Muscle layer of duodenum (tissue), 2 donors: ENCODE results near the gene USF3.

Source experiments
- H3K27ac ChIP-seq: one replicate; pipeline ENCODE4 v1.7.0; 2013; ENCODE audit warnings: mild to moderate bottlenecking, low read length
- H3K27me3 ChIP-seq: one replicate; pipeline ENCODE4 v1.7.0; 2013; ENCODE audit warnings: low read depth, mild to moderate bottlenecking, control low read depth, low read length
- H3K36me3 ChIP-seq, 2 donors: one replicate each; pipeline ENCODE4 v1.7.0; 2013; ENCODE audit warnings: low read length in 2 of 2, control low read depth in 1 of 2, mild to moderate bottlenecking in 1 of 2; ENCODE audit not compliant: insufficient read depth in 2 of 2, control insufficient read depth in 1 of 2
- H3K4me1 ChIP-seq, 2 donors: one replicate each; pipeline ENCODE4 v1.7.0; 2013; ENCODE audit warnings: low read length in 2 of 2, mild to moderate bottlenecking in 2 of 2, control low read depth in 1 of 2, moderate library complexity in 1 of 2; ENCODE audit not compliant: insufficient read depth in 2 of 2, control insufficient read depth in 1 of 2
- H3K4me3 ChIP-seq, 2 donors: one replicate each; pipeline ENCODE4 v1.7.0; 2013; ENCODE audit warnings: low read length in 2 of 2, low read depth in 1 of 2, mild to moderate bottlenecking in 1 of 2
- H3K9me3 ChIP-seq, 2 donors: one replicate each; pipeline ENCODE4 v1.7.0; 2013; ENCODE audit warnings: low read length in 2 of 2, control low read depth in 1 of 2, mild to moderate bottlenecking in 1 of 2; ENCODE audit not compliant: control insufficient read depth in 1 of 2
- donor health status: healthy.

USF3 gene

DNA sequence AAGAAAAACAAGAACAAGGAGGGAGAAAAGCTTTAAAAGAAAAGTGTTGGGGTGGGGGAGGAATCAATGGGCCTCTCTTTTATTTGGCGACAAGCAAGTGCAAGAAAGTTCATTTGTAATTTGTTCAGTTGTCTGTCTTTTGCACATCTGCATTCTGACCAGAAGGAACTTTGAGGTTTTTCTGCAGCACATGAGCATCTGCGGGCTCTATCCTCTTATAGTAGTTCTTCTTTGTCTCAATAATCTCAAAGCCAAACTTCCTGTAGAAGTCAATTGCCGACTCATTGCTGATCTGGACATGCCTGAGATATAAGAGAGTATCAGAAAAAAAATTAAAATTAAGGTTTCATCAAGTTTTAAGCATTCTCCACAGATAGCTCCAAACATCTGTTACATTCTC is 25.2 kb upstream of the USF3 start:
- H3K4me1 ChIP-seq = no peaks in the 10 kb centered on the region
- H3K36me3 ChIP-seq = peaks cover 24 to 26% of the 10 kb centered on the region in 2 donors
- no peak overlapping the region for H3K4me3 ChIP-seq
- no peaks in the 10 kb centered on the region for H3K27me3 ChIP-seq
- no peaks in the 10 kb centered on the region for H3K9me3 ChIP-seq
- H3K27ac ChIP-seq = no peak overlapping the region

- Histone ChIP-seq H3K27me3 (no peaks in the 10 kb centered on the region), H3K27ac (no peak overlapping the region), H3K9me3 (no peaks in the 10 kb centered on the region), H3K4me1 (no peaks in the 10 kb centered on the region), H3K36me3 (peaks cover 24 to 26% of the 10 kb centered on the region in 2 donors), H3K4me3 (no peak overlapping the region)
Measured at GRCh38 chr3:113719758-113720157, 23.3 kb upstream of the USF3 start.

DNA sequence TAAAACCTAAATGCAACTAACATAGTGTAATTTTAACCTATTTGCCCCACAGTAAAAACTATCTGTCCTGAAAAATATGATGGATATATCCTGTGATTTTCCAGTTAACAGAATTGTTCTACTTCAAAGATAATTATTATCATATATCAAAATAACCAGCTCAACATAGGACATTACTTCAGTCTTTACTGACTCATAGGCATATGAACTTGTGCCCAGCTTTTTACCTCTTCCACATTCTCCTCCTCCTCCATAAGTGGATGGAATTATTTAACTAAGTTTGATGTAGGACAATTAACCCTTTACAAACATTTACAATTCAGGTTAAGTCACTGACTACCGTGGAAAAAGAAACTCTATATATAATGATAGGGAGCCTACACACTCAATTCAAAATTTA is 22.9 kb upstream of the USF3 start:
- H3K9me3 ChIP-seq = no peaks in the 10 kb centered on the region
- H3K4me1 ChIP-seq = no peaks in the 10 kb centered on the region
- H3K27me3 ChIP-seq = no peaks in the 10 kb centered on the region
- peaks cover 24 to 26% of the 10 kb centered on the region in 2 donors for H3K36me3 ChIP-seq
- no peak overlapping the region for H3K4me3 ChIP-seq
- H3K27ac ChIP-seq = no peak overlapping the region

- Histone ChIP-seq H3K27me3 (no peaks in the 10 kb centered on the region), H3K4me1 (no peaks in the 10 kb centered on the region), H3K27ac (no peak overlapping the region), H3K36me3 (peaks cover 19 to 26% of the 10 kb centered on the region in 2 donors), H3K4me3 (no peak overlapping the region), H3K9me3 (no peaks in the 10 kb centered on the region)
Measured at GRCh38 chr3:113717818-113718217, 21.4 kb upstream of the USF3 start.

DNA sequence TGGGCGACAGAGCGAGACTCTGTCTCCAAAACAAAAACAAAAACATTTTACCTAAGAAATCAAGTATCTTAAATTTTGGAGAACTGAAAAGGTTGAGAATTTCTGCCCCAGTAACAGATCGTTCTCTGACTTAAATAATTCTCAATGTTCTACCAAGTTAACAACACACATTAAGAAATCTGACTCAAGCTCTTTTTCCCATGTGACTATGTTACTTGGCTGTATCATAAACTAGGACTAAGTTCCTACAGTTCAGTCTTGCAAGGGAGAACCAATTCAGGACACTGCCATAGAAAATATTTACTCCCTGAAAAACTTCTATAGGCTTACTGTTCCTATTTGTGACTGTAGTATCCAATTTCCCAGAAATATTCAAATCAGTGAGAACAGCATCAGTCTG is 20.9 kb upstream of the USF3 start:
- peaks cover 17 to 23% of the 10 kb centered on the region in 2 donors for H3K36me3 ChIP-seq
- no peak overlapping the region for H3K27ac ChIP-seq
- no peaks in the 10 kb centered on the region for H3K9me3 ChIP-seq

DNA sequence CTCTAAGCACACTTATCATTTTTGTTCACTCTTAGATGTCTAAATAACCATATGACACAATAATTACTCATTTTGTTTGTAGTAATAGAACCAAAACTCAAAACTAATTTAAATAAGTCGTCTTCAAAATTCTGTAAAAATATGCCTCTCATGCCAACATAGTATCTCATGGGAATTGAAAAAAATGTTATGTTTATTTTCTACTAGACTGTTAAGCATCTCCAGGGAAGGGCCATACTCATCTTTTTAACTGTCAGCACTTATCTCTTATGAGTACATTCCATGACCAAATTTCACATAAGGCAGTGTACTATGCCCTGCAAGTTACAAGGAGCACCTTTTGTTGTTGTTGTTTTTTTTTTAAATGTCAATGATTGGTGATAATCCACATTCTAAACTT is 18.3 kb upstream of the USF3 start:
- Histone ChIP-seq H3K4me3 (no peak overlapping the region), H3K4me1 (no peaks in the 10 kb centered on the region), H3K36me3 (peaks cover 0 to 8% of the 10 kb centered on the region in 2 donors), H3K27me3 (no peaks in the 10 kb centered on the region), H3K9me3 (no peaks in the 10 kb centered on the region), H3K27ac (no peak overlapping the region)

More for the DNA sequence above, 20.9 kb upstream of the USF3 start:
- H3K4me3 ChIP-seq = no peak overlapping the region
- no peaks in the 10 kb centered on the region for H3K4me1 ChIP-seq
- H3K27me3 ChIP-seq = no peaks in the 10 kb centered on the region

DNA sequence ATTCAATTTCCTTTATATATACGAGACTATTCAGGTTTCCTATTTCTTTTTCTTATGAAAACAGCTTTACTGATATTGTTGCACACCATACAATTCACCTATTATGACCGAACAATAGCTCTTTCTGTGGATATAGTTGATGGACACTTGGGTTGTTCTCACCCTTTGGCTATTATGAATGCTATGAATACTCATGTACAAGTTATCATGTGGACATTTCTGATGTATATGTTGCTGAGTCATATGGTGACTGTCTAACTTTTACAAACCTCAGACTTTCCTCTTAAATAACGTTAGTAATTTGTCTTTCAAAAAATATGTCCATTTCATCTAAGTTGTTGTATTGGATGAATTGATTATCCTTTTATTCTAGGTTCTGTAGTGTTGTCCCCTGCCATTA is 15.7 kb upstream of the USF3 start:
- no peaks in the 10 kb centered on the region for H3K27me3 ChIP-seq
- no peak overlapping the region for H3K4me3 ChIP-seq
- H3K36me3 ChIP-seq = no peaks in the 10 kb centered on the region
- no peaks in the 10 kb centered on the region for H3K9me3 ChIP-seq
- no peak overlapping the region for H3K27ac ChIP-seq
- no peaks in the 10 kb centered on the region for H3K4me1 ChIP-seq

- no peaks in the 10 kb centered on the region for H3K27me3 ChIP-seq
- H3K9me3 ChIP-seq = no peaks in the 10 kb centered on the region
- H3K4me3 ChIP-seq = no peak overlapping the region
- H3K27ac ChIP-seq = no peak overlapping the region
- H3K36me3 ChIP-seq = no peaks in the 10 kb centered on the region
- no peaks in the 10 kb centered on the region for H3K4me1 ChIP-seq
Measured at GRCh38 chr3:113707835-113708234, 11.4 kb upstream of the USF3 start.

- H3K9me3 ChIP-seq = no peaks in the 10 kb centered on the region
- H3K36me3 ChIP-seq = no peaks in the 10 kb centered on the region
- peaks cover 4 to 29% of the 10 kb centered on the region in 2 donors for H3K4me1 ChIP-seq
- H3K27me3 ChIP-seq = no peaks in the 10 kb centered on the region
- no peak overlapping the region for H3K27ac ChIP-seq
- H3K4me3 ChIP-seq = peak overlapping the region; percentile 46 to 57
Measured at GRCh38 chr3:113698956-113699355, 2.5 kb upstream of the USF3 start.

- Histone ChIP-seq H3K4me1 (peaks cover 4 to 29% of the 10 kb centered on the region in 2 donors), H3K36me3 (no peaks in the 10 kb centered on the region), H3K27ac (peak overlapping the region; percentile 98), H3K9me3 (no peaks in the 10 kb centered on the region), H3K27me3 (no peaks in the 10 kb centered on the region), H3K4me3 (peak overlapping the region; percentile 46 to 93)
Measured at GRCh38 chr3:113698213-113698742, 1.8 kb upstream of the USF3 start.

DNA sequence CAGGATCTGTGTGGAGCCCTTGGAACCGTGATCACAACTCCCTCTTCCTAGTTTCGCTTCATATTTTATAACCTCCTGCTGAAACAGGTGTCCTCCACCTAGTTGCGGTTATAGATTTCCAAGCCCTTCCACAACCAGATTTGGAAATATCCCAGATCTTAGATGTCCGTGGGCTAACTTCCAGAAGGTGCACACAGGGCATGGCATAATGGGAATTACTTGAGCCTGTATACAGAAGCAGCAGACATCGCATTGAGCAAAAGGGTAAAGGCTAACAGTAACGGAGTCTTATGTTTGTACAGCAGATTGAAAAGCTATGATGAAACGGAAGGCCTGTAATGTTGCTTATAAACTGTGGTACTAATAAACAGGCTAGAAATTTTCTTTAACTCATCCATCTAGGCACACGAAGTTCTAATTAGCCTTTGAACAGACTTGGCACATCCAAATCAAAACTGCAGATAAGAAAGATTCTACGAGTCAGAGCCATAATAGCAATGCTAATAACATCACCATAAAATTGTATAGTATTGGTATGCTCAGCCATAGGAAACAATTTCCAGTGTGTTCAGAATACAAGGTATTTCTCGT is 1.2 kb upstream of the USF3 start:
- Histone ChIP-seq H3K36me3 (no peaks in the 10 kb centered on the region), H3K4me3 (peak overlapping the region; percentile 93 to 100), H3K9me3 (no peaks in the 10 kb centered on the region), H3K4me1 (peaks cover 4 to 29% of the 10 kb centered on the region in 2 donors), H3K27me3 (no peaks in the 10 kb centered on the region), H3K27ac (peak overlapping the region; percentile 98)
